ENCODE results near the gene POTED.
"Not testable (repeated sequence)": the region's sequence is repeated elsewhere in the genome, so short reads cannot be mapped to it uniquely, and the experiment has no call there.

Gene POTED

DNA sequence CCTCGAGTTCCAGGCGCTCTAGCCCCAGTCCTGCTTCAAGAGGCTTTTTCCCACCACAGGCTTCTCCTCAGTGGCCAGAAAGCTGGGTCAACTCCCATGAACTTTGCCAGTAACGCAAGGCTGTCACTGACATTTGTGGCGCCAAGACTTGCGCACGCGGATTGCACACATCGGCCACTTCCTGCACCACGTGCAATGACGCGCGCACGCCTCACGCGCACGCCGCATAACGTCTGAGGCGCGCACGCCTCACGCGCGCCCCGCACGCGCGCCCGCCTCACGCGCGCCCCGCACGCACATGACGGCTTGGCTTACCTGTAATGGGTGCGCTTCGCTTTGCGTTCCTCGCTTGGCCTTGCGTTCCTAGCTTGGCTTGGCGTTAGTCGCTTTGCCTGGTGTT, at the start of gene POTED:
POTED (plus strand) TSS at position 301 of the 400 bp plus-strand sequence. CDS start 452 bp downstream, outside the sequence.
- not testable (repeated sequence) for DNase-seq

DNA sequence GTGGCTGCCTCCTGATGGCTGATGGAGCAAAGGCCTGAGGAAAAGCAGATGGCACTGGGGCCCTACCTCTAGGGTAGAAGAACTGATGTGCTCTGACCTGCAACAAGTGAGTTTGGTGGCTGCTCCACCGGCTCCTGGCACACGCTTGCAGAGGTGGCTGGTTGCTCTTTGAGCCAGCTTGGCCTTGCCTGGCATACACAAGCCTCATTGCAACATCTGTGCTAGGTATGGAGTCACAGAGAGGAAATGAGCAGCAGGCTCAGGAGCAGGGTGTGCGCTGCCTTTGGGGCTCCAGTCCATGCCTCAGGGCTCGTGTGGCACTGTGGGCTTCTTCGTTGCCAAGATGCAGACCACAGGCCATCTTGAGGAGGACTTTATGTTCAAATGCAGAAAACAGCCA, 40.5 kb downstream of the POTED start:
- not testable (repeated sequence) for DNase-seq

DNA sequence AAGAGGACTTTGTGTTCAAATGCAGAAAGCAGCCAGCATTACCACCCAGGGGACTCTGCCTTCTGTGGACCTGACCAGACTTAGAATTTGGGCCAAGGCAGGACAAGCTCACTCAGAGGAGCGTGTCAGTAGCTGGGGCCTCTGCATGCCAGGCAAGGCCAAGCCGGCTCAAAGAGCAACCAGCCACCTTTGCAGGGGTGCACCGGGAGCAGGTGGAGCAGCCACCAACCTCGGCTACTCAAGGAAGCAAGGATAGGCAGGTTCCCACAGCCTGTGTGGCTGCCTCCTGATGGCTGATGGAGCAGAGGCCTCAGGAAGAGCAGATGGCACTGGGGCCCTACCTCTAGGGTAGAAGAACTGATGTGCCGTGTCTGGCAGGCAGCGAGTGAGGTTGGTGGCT, 42.2 kb downstream of the POTED start:
- DNase-seq, result not testable (repeated sequence)
